Naive B cell (primary cell): ENCODE measurements around the gene NUP58. TPM values are rescaled to one million over a fixed set of nuclear protein-coding genes. Genes with fewer than 3 reads are reported as not detected.
"Not testable (repeated sequence)": the region's sequence is repeated elsewhere in the genome, so short reads cannot be mapped to it uniquely, and the experiment has no call there.

ENCODE experiments used
- ATAC-seq, 2 donors: fragments of 150-1000 bp; cut with Tn5 transposase; 2 replicates each; pipeline ENCODE4 v1.10.0; 2021; ENCODE audit warnings: low read depth in 2 of 2, mild to moderate bottlenecking in 2 of 2, moderate library complexity in 2 of 2
- DNase-seq: peaks from one replicate; pipeline ENCODE4 v3.0.0; 2022
- H3K27ac Mint-ChIP-seq, 6 donors: one replicate each; pipeline ENCODE4 v1.8.0; 2020 to 2022; ENCODE audit warnings: mild to moderate bottlenecking in 6 of 6, mixed read lengths in 6 of 6, moderate library complexity in 5 of 6, inconsistent platforms in 2 of 6
- H3K27me3 Mint-ChIP-seq, 3 donors: one replicate each; pipeline ENCODE4 v1.8.0; 2021 to 2022; ENCODE audit warnings: mixed read lengths in 3 of 3, mild to moderate bottlenecking in 1 of 3
- H3K36me3 Mint-ChIP-seq, 2 donors: one replicate each; pipeline ENCODE4 v1.8.0; 2020 to 2022; ENCODE audit warnings: mixed read lengths in 2 of 2, inconsistent platforms in 1 of 2, mild to moderate bottlenecking in 1 of 2
- H3K4me1 Mint-ChIP-seq, 3 donors: one replicate each; pipeline ENCODE4 v1.8.0; 2020 to 2022; ENCODE audit warnings: mixed read lengths in 3 of 3, inconsistent platforms in 1 of 3, mild to moderate bottlenecking in 1 of 3, moderate library complexity in 1 of 3
- H3K4me3 Mint-ChIP-seq, 8 donors: one replicate each; pipeline ENCODE4 v1.8.0; 2020 to 2022; ENCODE audit warnings: mild to moderate bottlenecking in 8 of 8, mixed read lengths in 8 of 8, moderate library complexity in 8 of 8, inconsistent platforms in 2 of 8
- H3K9me3 Mint-ChIP-seq, 7 donors: one replicate each; pipeline ENCODE4 v1.8.0; 2020 to 2022; ENCODE audit warnings: mixed read lengths in 7 of 7, mild to moderate bottlenecking in 5 of 7, inconsistent platforms in 2 of 7, moderate library complexity in 1 of 7
- polyA plus RNA-seq, 6 donors: library from polyadenylated mRNA; unstranded; fragments of 300-500 nt; fragmentation: Illumina TruSeq; gene quantifications; one replicate each; pipeline ENCODE4 v1.2.3, GENCODE V29; 2021; ENCODE audit warnings: low read depth in 6 of 6

Gene NUP58
- polyA plus RNA-seq, 6 donors from 2014 or later: 14.5 to 24.9 (median 20.6) TPM

- peak; percentile 86 to 87 for ATAC-seq
- Mint-ChIP-seq H3K27me3 (peaks cover 14 to 25% (median 20%) of the 10 kb centered on the region in 3 donors), H3K4me3 (peak within 1 kb of the TSS; percentile 86 to 96 (median 92)), H3K27ac (peak within 1 kb of the TSS; percentile 99 to 100 (median 100)), H3K36me3 (no peaks in the 10 kb centered on the region), H3K4me1 (peaks cover 19 to 30% (median 21%) of the 10 kb centered on the region in 3 donors), H3K9me3 (no peaks in the 10 kb centered on the region)
- DNase-seq: peak; percentile 100
These were observed 14.2 kb upstream of the NUP58 start, which contains the start of gene MTMR6 for GRCh38 chr13:25286969-25287961. TSS of gene MTMR6 (minus strand) at chr13:25287488. CDS start at chr13:25287247, 241 bp downstream.

- H3K36me3 Mint-ChIP-seq: no peaks in the 10 kb centered on the region
- H3K27me3 Mint-ChIP-seq: peaks cover 15 to 25% (median 21%) of the 10 kb centered on the region in 3 donors
- H3K9me3 Mint-ChIP-seq: no peaks in the 10 kb centered on the region
- H3K4me1 Mint-ChIP-seq: peaks cover 12 to 15% (median 13%) of the 10 kb centered on the region in 3 donors
- ATAC-seq (no peak), DNase-seq (no peak)
- peak overlapping the region in 1 of 8 donors; percentile 14 for H3K4me3 Mint-ChIP-seq
- peak overlapping the region in 4 of 6 donors; percentile 15 to 94 (median 45) for H3K27ac Mint-ChIP-seq
These were observed 12.5 kb upstream of the NUP58 start for GRCh38 chr13:25288966-25289365.

DNA sequence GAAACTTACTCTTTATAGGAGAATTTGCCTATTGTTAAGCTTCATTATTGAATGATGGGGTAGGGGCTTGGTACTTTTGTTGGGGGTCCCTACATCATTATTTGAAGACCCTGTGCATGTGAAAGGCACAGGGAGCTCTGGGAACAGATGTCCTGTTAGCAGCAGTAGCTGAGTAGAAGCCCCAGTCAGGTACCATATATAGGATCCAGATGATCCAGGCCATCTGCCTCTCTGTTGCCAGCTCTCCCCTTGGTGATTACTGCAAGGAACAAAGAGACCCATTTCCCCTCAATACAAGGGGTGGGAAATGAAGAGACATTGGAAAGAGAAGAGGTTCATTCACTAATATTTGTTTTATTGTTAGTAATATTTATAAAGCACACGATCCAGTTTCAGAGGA lies 9.7 kb upstream of the NUP58 start:
- ATAC-seq (no peak), DNase-seq (no peak)
- peaks cover 6 to 9% (median 6%) of the 10 kb centered on the region in 3 donors for H3K4me1 Mint-ChIP-seq
- no peaks in the 10 kb centered on the region for H3K9me3 Mint-ChIP-seq
- H3K4me3 Mint-ChIP-seq: no peak overlapping the region
- no peak overlapping the region for H3K27ac Mint-ChIP-seq
- peaks cover 32 to 47% (median 38%) of the 10 kb centered on the region in 3 donors for H3K27me3 Mint-ChIP-seq
- H3K36me3 Mint-ChIP-seq: no peaks in the 10 kb centered on the region

DNA sequence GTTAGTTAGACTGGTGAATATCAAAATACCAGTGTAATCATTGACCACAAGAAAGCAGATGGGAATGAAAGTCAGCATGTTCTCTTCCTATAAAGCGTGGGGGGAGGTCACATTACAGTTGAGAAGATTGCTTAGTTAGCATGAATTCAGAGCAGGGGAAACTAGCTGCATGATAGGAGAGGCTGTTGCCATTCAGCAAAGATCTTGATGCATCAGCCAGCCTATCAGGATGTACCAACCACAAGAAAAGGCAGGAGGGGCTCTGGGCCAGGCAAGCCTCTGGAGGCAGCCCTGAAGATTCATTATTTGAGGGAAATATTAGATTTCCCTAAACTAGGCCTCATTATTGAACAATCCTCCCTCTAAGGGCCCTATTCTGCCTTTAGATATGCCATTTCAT lies 9.1 kb upstream of the NUP58 start:
- ATAC-seq (no peak), DNase-seq (no peak)
- peaks cover 38 to 54% (median 42%) of the 10 kb centered on the region in 3 donors for H3K27me3 Mint-ChIP-seq
- H3K4me1 Mint-ChIP-seq: peaks cover 3 to 5% (median 5%) of the 10 kb centered on the region in 3 donors
- no peak overlapping the region for H3K27ac Mint-ChIP-seq
- no peaks in the 10 kb centered on the region for H3K36me3 Mint-ChIP-seq
- no peaks in the 10 kb centered on the region for H3K9me3 Mint-ChIP-seq
- H3K4me3 Mint-ChIP-seq: no peak overlapping the region

GRCh38 chr13:25295228-25295627 lies 6.2 kb upstream of the NUP58 start:
- H3K4me1 Mint-ChIP-seq: no peaks in the 10 kb centered on the region
- H3K9me3 Mint-ChIP-seq: no peaks in the 10 kb centered on the region
- ATAC-seq (no peak), DNase-seq (no peak)
- no peak overlapping the region for H3K27ac Mint-ChIP-seq
- no peaks in the 10 kb centered on the region for H3K36me3 Mint-ChIP-seq
- H3K27me3 Mint-ChIP-seq: peaks cover 43 to 57% (median 46%) of the 10 kb centered on the region in 3 donors
- no peak overlapping the region for H3K4me3 Mint-ChIP-seq

GRCh38 chr13:25295701-25296100 lies 5.7 kb upstream of the NUP58 start:
- Mint-ChIP-seq H3K27ac (peak overlapping the region in 2 of 6 donors; percentile 0 to 65), H3K27me3 (peaks cover 43 to 55% (median 46%) of the 10 kb centered on the region in 3 donors), H3K4me3 (no peak overlapping the region), H3K36me3 (no peaks in the 10 kb centered on the region), H3K9me3 (no peaks in the 10 kb centered on the region), H3K4me1 (no peaks in the 10 kb centered on the region)
- ATAC-seq (no peak), DNase-seq (no peak)

DNA sequence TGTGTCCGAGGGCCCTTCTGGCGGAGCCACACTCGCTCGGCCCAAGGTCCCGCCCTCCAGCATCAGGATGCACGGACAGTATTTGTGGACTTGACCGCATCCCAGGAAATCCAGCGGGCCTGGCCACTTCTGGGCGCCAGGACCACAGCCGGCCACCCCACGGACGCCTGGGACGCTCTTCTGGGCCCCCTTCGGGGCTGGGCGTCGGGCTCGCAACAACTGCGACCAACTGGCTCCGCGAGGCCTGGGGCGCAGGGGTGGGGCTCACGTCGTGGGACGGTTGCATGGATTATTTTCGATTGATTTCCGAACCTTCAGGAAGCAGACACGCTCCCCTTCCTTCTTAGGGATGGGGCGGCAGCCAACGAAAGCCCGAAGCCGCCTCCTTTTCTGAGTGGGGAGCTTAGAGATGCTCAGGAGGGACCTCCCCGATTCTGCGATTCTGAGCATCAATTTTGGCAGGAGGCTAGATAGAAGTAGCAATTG lies 521 bp upstream of the NUP58 start:
- ATAC-seq: peak; percentile 17 to 20
- Mint-ChIP-seq H3K36me3 (peaks cover 0 to 8% of the 10 kb centered on the region in 2 donors), H3K4me3 (peak overlapping the region; percentile 86 to 98 (median 93)), H3K27ac (peak overlapping the region; percentile 97 to 99 (median 98)), H3K27me3 (peaks cover 21 to 30% (median 23%) of the 10 kb centered on the region in 3 donors), H3K4me1 (peaks cover 20 to 33% (median 27%) of the 10 kb centered on the region in 3 donors), H3K9me3 (no peaks in the 10 kb centered on the region)
- DNase-seq: no peak

- no peak for ATAC-seq
- Mint-ChIP-seq H3K4me3 (peak overlapping the region; percentile 86 to 98 (median 93)), H3K4me1 (peaks cover 23 to 33% (median 27%) of the 10 kb centered on the region in 3 donors), H3K9me3 (no peaks in the 10 kb centered on the region), H3K27me3 (peaks cover 9 to 20% (median 10%) of the 10 kb centered on the region in 3 donors), H3K27ac (peak overlapping the region; percentile 97 to 99 (median 98)), H3K36me3 (peaks cover 0 to 8% of the 10 kb centered on the region in 2 donors)
- no peak for DNase-seq
These were observed 696 bp downstream of the NUP58 start for GRCh38 chr13:25302121-25302520.

DNA sequence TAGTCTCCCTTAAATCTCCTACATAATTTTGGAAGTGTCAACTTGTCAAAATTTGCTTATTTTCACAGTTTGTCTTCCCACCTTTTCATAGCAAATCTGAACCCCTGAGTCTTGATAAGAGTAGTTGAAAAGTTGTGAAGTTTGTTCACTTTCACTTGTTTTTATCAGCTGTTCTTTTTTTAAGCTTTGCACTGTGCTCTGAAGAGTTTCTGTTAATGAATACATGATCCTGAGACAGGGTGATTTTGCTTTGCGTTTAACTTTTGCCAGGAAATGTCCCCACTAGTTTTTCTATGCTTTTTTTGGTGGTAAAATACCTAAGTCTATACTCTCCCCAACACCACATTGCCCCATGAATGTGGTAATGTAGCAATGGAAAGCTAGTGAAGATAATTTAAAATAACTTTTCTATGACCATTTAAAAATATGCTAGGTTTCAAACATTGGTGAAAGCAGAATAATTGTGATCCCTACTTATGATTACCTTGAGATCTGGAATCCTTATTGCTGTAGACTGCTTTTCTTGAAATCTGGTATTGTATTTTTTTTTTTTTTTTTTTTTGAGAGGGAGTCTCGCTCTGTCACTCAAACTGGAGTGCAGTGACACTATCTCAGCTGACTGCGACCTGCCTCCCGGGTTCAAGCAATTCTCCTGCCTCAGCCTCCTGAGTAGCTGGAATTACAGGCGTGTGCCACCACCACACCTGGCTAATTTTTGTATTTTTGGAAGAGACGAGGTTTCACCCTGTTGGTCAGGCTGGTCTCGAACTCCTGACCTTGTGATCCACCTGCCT lies 5.4 kb downstream of the NUP58 start:
- Mint-ChIP-seq H3K4me3 (peak overlapping the region in 1 of 8 donors; percentile 35), H3K4me1 (peaks cover 24 to 31% (median 25%) of the 10 kb centered on the region in 3 donors), H3K36me3 (peaks cover 4 to 22% of the 10 kb centered on the region in 2 donors), H3K27me3 (no peaks in the 10 kb centered on the region), H3K9me3 (no peaks in the 10 kb centered on the region), H3K27ac (peak overlapping the region in 5 of 6 donors; percentile 2 to 88 (median 56))
- DNase-seq (no peak), ATAC-seq (no peak)

- Mint-ChIP-seq H3K27me3 (no peaks in the 10 kb centered on the region), H3K36me3 (peaks cover 21 to 26% of the 10 kb centered on the region in 2 donors)
These were observed 9.5 kb downstream of the NUP58 start for GRCh38 chr13:25310891-25311290.

GRCh38 chr13:25318946-25319345 lies 17.5 kb downstream of the NUP58 start:
- not testable (repeated sequence) for ATAC-seq, DNase-seq, H3K4me3 Mint-ChIP-seq, H3K9me3 Mint-ChIP-seq, H3K4me1 Mint-ChIP-seq, H3K27ac Mint-ChIP-seq, H3K27me3 Mint-ChIP-seq
- peaks cover 0 to 20% of the 10 kb centered on the region in 2 donors for H3K36me3 Mint-ChIP-seq

More at GRCh38 chr13:25310891-25311290, 9.5 kb downstream of the NUP58 start:
- Mint-ChIP-seq H3K9me3 (no peaks in the 10 kb centered on the region), H3K4me3 (peak overlapping the region in 2 of 8 donors; percentile 3 to 11), H3K4me1 (peaks cover 3 to 14% (median 7%) of the 10 kb centered on the region in 3 donors), H3K27ac (peak overlapping the region in 3 of 6 donors; percentile 7 to 78 (median 73))
- DNase-seq (no peak), ATAC-seq (no peak)

- Mint-ChIP-seq H3K4me3 (no peak overlapping the region), H3K9me3 (no peaks in the 10 kb centered on the region), H3K27me3 (no peaks in the 10 kb centered on the region), H3K4me1 (peaks cover 0 to 5% (median 0%) of the 10 kb centered on the region in 3 donors), H3K36me3 (peaks cover 0 to 20% of the 10 kb centered on the region in 2 donors), H3K27ac (no peak overlapping the region)
- ATAC-seq (no peak), DNase-seq (no peak)
These were observed 18.3 kb downstream of the NUP58 start for GRCh38 chr13:25319771-25320170.

DNA sequence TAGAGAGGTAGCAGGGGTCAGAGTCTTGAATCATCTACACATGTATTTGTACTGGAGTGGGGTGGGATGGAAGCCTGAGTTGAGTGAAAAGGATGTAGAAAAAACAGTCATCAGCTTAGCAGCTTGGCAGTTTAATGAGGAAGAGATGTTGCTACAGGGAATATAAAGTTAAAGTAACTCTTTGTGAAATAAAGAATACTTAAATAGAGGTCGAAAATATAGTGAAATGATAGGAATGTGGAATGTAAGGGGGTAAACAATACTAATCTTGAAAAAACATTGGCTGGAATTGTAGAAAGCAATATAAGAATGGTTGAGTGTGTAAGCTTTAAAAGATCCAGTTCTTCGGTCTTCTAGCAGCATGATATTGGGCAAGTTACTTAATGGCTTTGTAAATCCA lies 22.7 kb downstream of the NUP58 start:
- no peaks in the 10 kb centered on the region for H3K27me3 Mint-ChIP-seq
- H3K9me3 Mint-ChIP-seq: no peaks in the 10 kb centered on the region
- peaks cover 0 to 12% of the 10 kb centered on the region in 2 donors for H3K36me3 Mint-ChIP-seq
- no peak for ATAC-seq
- no peaks in the 10 kb centered on the region for H3K4me1 Mint-ChIP-seq
- H3K27ac Mint-ChIP-seq: peak overlapping the region in 3 of 6 donors; percentile 0 to 21 (median 5)
- H3K4me3 Mint-ChIP-seq: no peak overlapping the region
- DNase-seq: no peak
